H1 (cell line): ENCODE results near the gene MEIS2. TPM values are rescaled to one million over a fixed set of nuclear protein-coding genes. Genes with fewer than 3 reads are reported as not detected.
A peak's percentile ranks its signal among the peaks of the same experiment; 100 is the strongest.

Experiments used
- CTCF ChIA-PET: fragments of 300-600 bp; sonication (Branson Sonifier 250); formaldehyde crosslinking; loops from one replicate; lab custom pipeline; 2021; ENCODE audit not compliant: partially characterized antibody; lab: Charles Lee
- POLR2A ChIA-PET: fragments of 300-600 bp; sonication (Branson Sonifier 250); formaldehyde crosslinking; loops from one replicate; lab custom pipeline; 2021; ENCODE audit warnings: inconsistent platforms; ENCODE audit not compliant: partially characterized antibody; lab: Charles Lee
- DNase-seq, 2 experiments: peaks; one replicate each; pipeline versions ENCODE4 v3.0.0 to v3.0.0-alpha.2; 2010 to 2022; ENCODE audit warnings: low spot score in 2 of 2, low read depth in 1 of 2, mixed read lengths in 1 of 2
- FAIRE-seq: peaks from 2 replicates; lab custom pipeline; 2011; peaks lifted over from hg19 to GRCh38; lab: Jason Lieb, UNC
- H2AFZ ChIP-seq: 2 replicates; pipeline ENCODE4 v1.8.1; 2012; ENCODE audit warnings: low read length, inconsistent platforms
- H2AK5ac ChIP-seq: 2 replicates; pipeline ENCODE4 v1.6.1; 2013; ENCODE audit warnings: low read depth, low read length
- H2BK120ac ChIP-seq: replicated peaks from 2 replicates; pipeline ENCODE3; 2013; ENCODE audit warnings: low read depth, low read length, inconsistent platforms
- H2BK12ac ChIP-seq: 2 replicates; pipeline ENCODE4 v1.6.1; 2013; ENCODE audit warnings: low read depth, low read length
- H2BK15ac ChIP-seq: 2 replicates; pipeline ENCODE4 v1.6.1; 2013; ENCODE audit warnings: low read length
- H2BK20ac ChIP-seq: 2 replicates; pipeline ENCODE4 v1.6.1; 2013; ENCODE audit warnings: low read length
- H2BK5ac ChIP-seq: 2 replicates; pipeline ENCODE4 v1.6.1; 2013; ENCODE audit warnings: low read depth, low read length
- H3K14ac ChIP-seq: 2 replicates; pipeline ENCODE4 v1.6.1; 2013; ENCODE audit warnings: inconsistent platforms; ENCODE audit not compliant: insufficient read length
- H3K18ac ChIP-seq: 2 replicates; pipeline ENCODE4 v1.6.1; 2013; ENCODE audit warnings: low read length; ENCODE audit errors: extremely low read depth
- H3K23ac ChIP-seq: 2 replicates; pipeline ENCODE4 v1.6.1; 2013; ENCODE audit warnings: inconsistent platforms; ENCODE audit not compliant: insufficient read length
- H3K23me2 ChIP-seq: 2 replicates; pipeline ENCODE4 v1.6.1; 2013; ENCODE audit warnings: low read depth, low read length
- H3K27ac ChIP-seq: 2 replicates; pipeline ENCODE4 v1.6.1; 2011; ENCODE audit warnings: low read depth, low read length, inconsistent platforms
- H3K27me3 ChIP-seq, 4 experiments: replicated peaks in 1 of 4; 1 replicate in 1 of 4; 2 replicates in 3 of 4; pipeline versions ENCODE4 v1.6.1 to v1.8.1; 2011 to 2013; ENCODE audit warnings: low read length in 3 of 4, mild to moderate bottlenecking in 3 of 4, inconsistent platforms in 2 of 4, mixed read lengths in 2 of 4, moderate library complexity in 1 of 4; ENCODE audit not compliant: control insufficient read depth in 3 of 4, insufficient read depth in 3 of 4; ENCODE audit errors: extremely low read depth in 1 of 4
- H3K36me3 ChIP-seq, 4 experiments: 2 replicates each; pipeline versions ENCODE4 v1.6.1 to v1.8.1; 2011 to 2013; ENCODE audit warnings: mild to moderate bottlenecking in 4 of 4, low read length in 3 of 4, moderate library complexity in 2 of 4, control low read depth in 1 of 4, inconsistent platforms in 1 of 4; ENCODE audit not compliant: insufficient read depth in 4 of 4, control insufficient read depth in 2 of 4
- H3K4ac ChIP-seq: replicated peaks from 2 replicates; pipeline ENCODE3; 2013; ENCODE audit warnings: low read length, low read depth, mixed read lengths, inconsistent platforms; ENCODE audit not compliant: insufficient read length
- H3K4me1 ChIP-seq, 4 experiments: replicated peaks in 1 of 4; 1 replicate in 1 of 4; 2 replicates in 3 of 4; pipeline versions ENCODE4 v1.6.1 to v1.8.1; 2011 to 2013; ENCODE audit warnings: low read length in 3 of 4, inconsistent platforms in 2 of 4, mixed read lengths in 1 of 4; ENCODE audit not compliant: insufficient read depth in 4 of 4, control insufficient read depth in 3 of 4
- H3K4me2 ChIP-seq, 2 experiments: 2 replicates each; pipeline versions ENCODE4 v1.6.1 to v1.8.1; 2011 to 2013; ENCODE audit warnings: low read depth in 2 of 2, low read length in 2 of 2, control low read depth in 1 of 2, inconsistent platforms in 1 of 2, mild to moderate bottlenecking in 1 of 2; ENCODE audit not compliant: insufficient read depth in 1 of 2
- H3K4me3 ChIP-seq, 4 experiments: fragments of 200-600, 300-600 bp in 1 of 4; sonication (generic), shearing (Covaris generic), sonication (Bioruptor Twin) in 1 of 4; 2 replicates each; pipeline versions ENCODE4 v1.5.1 to v1.8.1; 2011 to 2016; ENCODE audit warnings: low read length in 4 of 4, low read depth in 3 of 4, control low read depth in 2 of 4, inconsistent platforms in 2 of 4, mild to moderate bottlenecking in 2 of 4, mixed read lengths in 1 of 4, moderate library complexity in 1 of 4; ENCODE audit not compliant: insufficient read depth in 2 of 4; ENCODE audit errors: extremely low read depth in 1 of 4
- H3K56ac ChIP-seq: replicated peaks from 2 replicates; pipeline ENCODE3; 2013; ENCODE audit warnings: low read depth, mild to moderate bottlenecking, mixed read lengths, low read length, inconsistent platforms; ENCODE audit not compliant: insufficient read length
- H3K79me1 ChIP-seq: 2 replicates; pipeline ENCODE4 v1.6.1; 2013; ENCODE audit warnings: low read depth, low read length, control low read depth
- H3K79me2 ChIP-seq, 2 experiments: 2 replicates each; pipeline versions ENCODE4 v1.6.1 to v1.8.1; 2012 to 2013; ENCODE audit warnings: low read length in 2 of 2, mild to moderate bottlenecking in 2 of 2, inconsistent platforms in 1 of 2; ENCODE audit not compliant: insufficient read depth in 2 of 2, control insufficient read depth in 1 of 2
- H3K9ac ChIP-seq, 4 experiments: replicated peaks in 1 of 4; 1 replicate in 1 of 4; 2 replicates in 3 of 4; pipeline versions ENCODE4 v1.6.1 to v1.8.1; 2011 to 2013; ENCODE audit warnings: low read depth in 3 of 4, low read length in 3 of 4, control low read depth in 2 of 4, mild to moderate bottlenecking in 2 of 4, moderate library complexity in 2 of 4, inconsistent platforms in 1 of 4; ENCODE audit errors: extremely low read depth in 1 of 4
- H3K9me3 ChIP-seq, 2 experiments: 2 replicates each; pipeline versions ENCODE4 v1.6.1 to v1.8.1; 2012 to 2013; ENCODE audit warnings: mild to moderate bottlenecking in 2 of 2, moderate library complexity in 2 of 2, control low read depth in 1 of 2, inconsistent platforms in 1 of 2, low read depth in 1 of 2, low read length in 1 of 2, mixed read lengths in 1 of 2; ENCODE audit not compliant: insufficient read depth in 2 of 2
- H4K20me1 ChIP-seq, 2 experiments: replicated peaks in 1 of 2; 2 replicates each; pipeline versions ENCODE3 to v1.8.1; 2011 to 2013; ENCODE audit warnings: inconsistent platforms in 2 of 2, low read length in 2 of 2, mild to moderate bottlenecking in 1 of 2; ENCODE audit not compliant: insufficient read depth in 2 of 2, control insufficient read depth in 1 of 2
- H4K5ac ChIP-seq: 2 replicates; pipeline ENCODE4 v1.6.1; 2013; ENCODE audit warnings: low read length, low read depth, mixed read lengths, inconsistent platforms; ENCODE audit not compliant: insufficient read length
- H4K8ac ChIP-seq: 2 replicates; pipeline ENCODE4 v1.8.0; 2013; ENCODE audit warnings: mild to moderate bottlenecking, moderate library complexity, low read length, inconsistent platforms; ENCODE audit not compliant: insufficient read depth; ENCODE audit errors: extremely low read depth
- H4K91ac ChIP-seq: replicated peaks from 2 replicates; pipeline ENCODE3; 2013; ENCODE audit warnings: low read length, mixed read lengths, inconsistent platforms; ENCODE audit not compliant: insufficient read length
- ASH2L ChIP-seq: fragments of 200-600, 300-600 bp; sonication (generic); IDR thresholded peaks from one replicate; pipeline ENCODE4 v1.7.1; 2017; ENCODE audit warnings: low read length
- EGR1 ChIP-seq: IDR thresholded peaks from 2 replicates; pipeline ENCODE4 v1.6.1; 2011; ENCODE audit warnings: low read depth, low read length, borderline replicate concordance
- EZH2 ChIP-seq: fragments of 200-600 bp; sonication (generic); IDR thresholded peaks from 2 replicates; pipeline ENCODE4 v1.7.1; 2012; ENCODE audit warnings: low read depth, mild to moderate bottlenecking, moderate library complexity, low read length, inconsistent platforms; ENCODE audit not compliant: severe bottlenecking
- POU5F1 ChIP-seq: IDR thresholded peaks from 2 replicates; pipeline ENCODE4 v1.6.1; 2011; ENCODE audit warnings: low read depth, mild to moderate bottlenecking, low read length, moderate library complexity
- RNF2 ChIP-seq: fragments of 200-900, 300-1000 bp; sonication (generic); IDR thresholded peaks from 2 replicates; pipeline ENCODE4 v1.7.1; 2016; ENCODE audit warnings: borderline replicate concordance, low read depth, mild to moderate bottlenecking, antibody characterized with exemption, low read length; ENCODE audit not compliant: poor library complexity, severe bottlenecking; ENCODE audit errors: missing control alignments
- SIN3A ChIP-seq, 2 experiments: IDR thresholded peaks in 1 of 2; conservative IDR thresholded peaks in 1 of 2; 2 replicates each; pipeline ENCODE4 v1.6.1; 2011 to 2012; ENCODE audit warnings: low read length in 2 of 2, improper control_type of control experiment in 1 of 2, low read depth in 1 of 2, mild to moderate bottlenecking in 1 of 2
- SRF ChIP-seq: IDR thresholded peaks from 2 replicates; pipeline ENCODE4 v1.6.1; 2011; ENCODE audit warnings: mild to moderate bottlenecking, low read depth, low read length, moderate library complexity
- TCF12 ChIP-seq: IDR thresholded peaks from 2 replicates; pipeline ENCODE4 v1.6.1; 2011; ENCODE audit warnings: low read depth, mild to moderate bottlenecking, low read length
- whole genome bisulfite sequencing, 2 experiments: shearing (Covaris generic) in 1 of 2; methylation state at CpG; one replicate each; pipeline versions ENCODE4 v1.1.6 to v1.1.7; 2013 to 2015; ENCODE audit warnings: low lambda C conversion rate in 2 of 2, mixed read lengths in 2 of 2, inconsistent platforms in 1 of 2, low coverage in 1 of 2, missing lambda C conversion rate in 1 of 2; ENCODE audit not compliant: insufficient replicate concordance in 2 of 2, insufficient coverage in 1 of 2, insufficient read length in 1 of 2; ENCODE audit errors: extremely low coverage in 1 of 2, missing lambda C conversion rate in 1 of 2; 5-methylcytosine and 5-hydroxymethylcytosine counted together
- polyA plus RNA-seq, 7 experiments: library from polyadenylated mRNA; depleted of rRNA in 3 of 7; stranded (reverse) in 5 of 7; unstranded in 2 of 7; fragments of >200 nt in 5 of 7; fragments of 200-250 nt in 2 of 7; gene quantifications; 1 replicate in 5 of 7; 2 replicates in 1 of 7; 4 replicates in 1 of 7; pipeline versions ENCODE4 v1.2.1 to v1.2.3, GENCODE V29; 2011 to 2013; ENCODE audit warnings: missing spikeins in 2 of 7, mixed read lengths in 2 of 7
- total RNA-seq: library from RNA; stranded (reverse); fragmentation: NEBNext Ultra II Directional; extraction: Animal tissue kit (Norgen Biotek cat#: 25700); gene quantifications from 2 replicates; pipeline ENCODE4 v1.2.1, GENCODE V29; 2021

MEIS2 gene
- total and polyA plus RNA-seq, 2 of the 8 experiments (the other 6 are each of a cell fraction or from before 2014, with no cell fraction given), result 0.22 to 1.2 TPM

DNA sequence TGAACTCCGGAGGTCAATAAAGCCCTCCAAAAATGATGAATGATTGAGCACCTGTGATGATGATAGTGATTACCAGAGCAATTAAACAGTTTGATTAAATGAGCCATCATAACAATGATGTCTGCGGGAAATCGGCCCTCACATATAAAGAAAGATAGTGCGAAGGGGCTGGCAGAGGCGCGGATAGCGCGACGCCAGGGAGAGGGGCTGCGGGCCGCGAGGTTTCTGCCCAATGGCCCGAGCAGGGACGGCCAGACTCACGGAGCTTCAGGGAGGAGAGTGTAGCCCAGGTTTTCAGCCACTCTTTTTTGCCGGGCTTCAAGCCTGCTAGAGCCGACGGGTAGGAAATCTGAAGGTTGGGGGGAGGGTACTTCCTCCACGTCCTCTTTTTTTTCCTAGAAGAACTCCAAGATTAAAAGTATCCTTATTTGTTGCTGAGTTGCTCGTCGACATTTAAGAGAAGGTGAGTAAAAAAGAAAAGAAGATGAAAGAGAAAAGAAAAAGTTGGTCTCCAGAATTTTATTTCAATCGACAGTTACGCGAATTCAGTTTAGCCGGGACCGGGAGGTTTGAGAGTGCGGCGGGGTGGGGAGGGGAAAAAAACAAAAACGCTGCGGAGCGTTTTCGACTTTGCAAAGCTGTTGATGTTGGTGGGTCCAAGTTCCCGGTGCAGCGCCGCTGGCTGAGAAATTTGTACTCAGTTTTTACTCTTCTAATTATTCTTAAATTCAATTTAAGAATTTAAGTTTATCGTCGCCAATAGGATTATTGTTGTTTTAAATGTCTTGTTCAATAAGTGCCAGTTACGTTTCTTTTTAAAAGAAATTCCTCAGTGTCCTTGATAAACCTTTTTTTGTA, 2.2 kb upstream of the MEIS2 start:
- no peak overlapping the region for H3K14ac ChIP-seq
- no peak overlapping the region for H2BK120ac ChIP-seq
- H3K4me2 ChIP-seq, result peak overlapping the region; percentile 89 to 92
- no peak overlapping the region for H4K91ac ChIP-seq
- H3K23ac ChIP-seq, result no peak overlapping the region
- H4K8ac ChIP-seq, result no peak overlapping the region
- H3K79me1 ChIP-seq, result no peaks in the 10 kb centered on the region
- no peak overlapping the region; the same call in 1 of the 2 replicates for H3K18ac ChIP-seq
- H3K56ac ChIP-seq, result no peak overlapping the region
- no peak overlapping the region for H2BK20ac ChIP-seq
- no peak overlapping the region for H2BK15ac ChIP-seq
- H2AFZ ChIP-seq, result no peak overlapping the region
- no peaks in the 10 kb centered on the region for H3K9me3 ChIP-seq
- H3K4me3 ChIP-seq, result peak overlapping the region; percentile 33 to 79 (median 59); a peak in 7 of 8 replicates
- ChIA-PET CTCF (interaction anchor here (0.7 to 9.9 kb wide), 5 partner anchors 32 to 391 kb away, joined by 3 to 130 read pairs (median 3); no protein-coding TSS in a partner anchor), POLR2A (interaction anchor here (1.2 kb wide), 1 partner anchor 224 kb away, joined by 3 read pairs; no protein-coding TSS in a partner anchor)
- H4K5ac ChIP-seq, result no peak overlapping the region
- no peak overlapping the region for H2BK12ac ChIP-seq
- H4K20me1 ChIP-seq, result peaks cover 0 to 5% of the 10 kb centered on the region in 2 experiments
- H3K4ac ChIP-seq, result no peak overlapping the region
- peaks cover 26% of the 10 kb centered on the region for H3K23me2 ChIP-seq
- H2BK5ac ChIP-seq, result no peak overlapping the region
- H3K36me3 ChIP-seq, result no peaks in the 10 kb centered on the region
- H3K79me2 ChIP-seq, result no peaks in the 10 kb centered on the region
- H3K27me3 ChIP-seq, result peaks cover 31 to 68% (median 56%) of the 10 kb centered on the region in 4 experiments
- H2AK5ac ChIP-seq, result no peak overlapping the region
- H3K27ac ChIP-seq, result no peak overlapping the region
- FAIRE-seq (no peak), DNase-seq (peak in 1 of 2 experiments; percentile 67)
- H3K4me1 ChIP-seq, result peaks cover 4 to 14% (median 6%) of the 10 kb centered on the region in 4 experiments
- no peak overlapping the region for H3K9ac ChIP-seq
- WGBS, 2 experiments, result 4% methylated on average over 36 of the region's 38 CpGs; no CpG with 5 or more reads in 1 of the 2 experiments
- 0 out of 2 replicates have a peak, but pooled peaks have one; percentile 30 for TF ChIP-seq TCF12
- no peak for TF ChIP-seq SRF
- no peak for TF ChIP-seq POU5F1
- TF ChIP-seq RNF2, result peak; percentile 81
- peak; percentile 24 for TF ChIP-seq ASH2L
- TF ChIP-seq EGR1, result peak; percentile 84
- TF ChIP-seq EZH2, result peak; percentile 74
- TF ChIP-seq SIN3A (conservative IDR thresholded peaks at IDR 0.05 in 1 of 2, IDR thresholded peaks at IDR 0.05 in 1 of 2; ENCODE audit: low read depth in 1 of 2, low read length in 2 of 2), result 0 out of 4 replicates have a peak, but pooled peaks of 1 of the 2 experiments have one; percentile 47
